Mesothelial cell of epicardium (in vitro differentiated cells): ENCODE measurements around the gene TLE5. TPM values are rescaled to one million over a fixed set of nuclear protein-coding genes. Genes with fewer than 3 reads are reported as not detected.

Source experiments
- DNase-seq, 2 experiments: peaks; one replicate each; pipeline ENCODE4 v3.0.0; 2021; ENCODE audit warnings: low spot score in 2 of 2; ENCODE audit not compliant: unreplicated experiment in 2 of 2
- H3K27ac Mint-ChIP-seq: 2 replicates; pipeline ENCODE4 v1.8.0; 2021; ENCODE audit warnings: mixed read lengths
- H3K27me3 Mint-ChIP-seq: 2 replicates; pipeline ENCODE4 v1.8.0; 2021; ENCODE audit warnings: low read depth, mixed read lengths
- H3K36me3 Mint-ChIP-seq: 2 replicates; pipeline ENCODE4 v1.8.0; 2021; ENCODE audit warnings: mixed read lengths
- H3K4me1 Mint-ChIP-seq: 2 replicates; pipeline ENCODE4 v1.8.0; 2021; ENCODE audit warnings: mixed read lengths
- H3K4me3 Mint-ChIP-seq: 2 replicates; pipeline ENCODE4 v1.8.0; 2021; ENCODE audit warnings: mild to moderate bottlenecking, moderate library complexity, mixed read lengths
- H3K9me3 Mint-ChIP-seq: 2 replicates; pipeline ENCODE4 v1.8.0; 2021; ENCODE audit warnings: mixed read lengths
- CTCF ChIP-seq: fragments of 200-600 bp; sonication (generic); IDR thresholded peaks from one replicate; pipeline ENCODE4 v1.5.0; 2021; ENCODE audit warnings: antibody characterized with exemption; ENCODE audit not compliant: unreplicated experiment
- total RNA-seq: library from RNA; stranded (reverse); gene quantifications from 3 replicates; pipeline ENCODE4 v1.2.1, GENCODE V29; 2021

Gene TLE5
- total RNA-seq, 1 donor from 2014 or later = 417 TPM

- no peak for DNase-seq
- no peaks in the 10 kb centered on the region for H3K9me3 Mint-ChIP-seq
- TF ChIP-seq CTCF = no peak
- peaks cover 19% of the 10 kb centered on the region for H3K4me1 Mint-ChIP-seq
- no peaks in the 10 kb centered on the region for H3K36me3 Mint-ChIP-seq
- H3K4me3 Mint-ChIP-seq = no peak overlapping the region
- H3K27me3 Mint-ChIP-seq = no peaks in the 10 kb centered on the region
- H3K27ac Mint-ChIP-seq = no peak overlapping the region
These were observed 5.3 kb upstream of the TLE5 start for GRCh38 chr19:3067563-3067962.

DNA sequence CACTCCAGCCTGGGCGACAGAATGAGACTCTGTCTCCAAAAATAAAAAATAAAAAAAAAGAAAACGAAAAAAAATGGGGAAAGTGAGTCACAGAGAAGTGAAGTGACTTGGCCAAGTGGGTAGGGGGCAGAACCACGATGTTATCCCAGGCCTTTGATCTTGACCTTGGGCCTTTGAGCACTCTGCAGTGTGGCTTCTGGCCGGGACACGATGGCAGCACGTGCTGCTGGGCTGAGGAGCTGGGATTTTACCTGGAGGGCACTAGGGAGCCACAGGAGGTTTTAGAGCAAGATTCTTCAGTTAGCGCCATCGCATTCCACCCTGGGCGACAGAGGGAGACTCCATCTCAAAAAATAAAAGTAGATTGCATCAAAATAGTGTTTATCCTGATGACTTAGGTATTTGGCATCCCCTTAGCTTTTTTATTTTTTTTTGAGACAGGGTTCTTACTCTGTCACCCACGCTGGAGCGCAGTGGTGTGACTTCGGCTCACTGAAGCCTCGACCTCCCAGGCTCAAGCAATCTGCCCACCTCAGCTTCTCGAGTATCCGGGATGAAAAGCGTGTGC, 4.3 kb upstream of the TLE5 start:
- no peak overlapping the region for H3K4me3 Mint-ChIP-seq
- H3K4me1 Mint-ChIP-seq = peaks cover 16% of the 10 kb centered on the region
- H3K9me3 Mint-ChIP-seq = no peaks in the 10 kb centered on the region
- no peaks in the 10 kb centered on the region for H3K27me3 Mint-ChIP-seq
- H3K27ac Mint-ChIP-seq = no peak overlapping the region
- DNase-seq = no peak
- H3K36me3 Mint-ChIP-seq = no peaks in the 10 kb centered on the region
- TF ChIP-seq CTCF = no peak

DNA sequence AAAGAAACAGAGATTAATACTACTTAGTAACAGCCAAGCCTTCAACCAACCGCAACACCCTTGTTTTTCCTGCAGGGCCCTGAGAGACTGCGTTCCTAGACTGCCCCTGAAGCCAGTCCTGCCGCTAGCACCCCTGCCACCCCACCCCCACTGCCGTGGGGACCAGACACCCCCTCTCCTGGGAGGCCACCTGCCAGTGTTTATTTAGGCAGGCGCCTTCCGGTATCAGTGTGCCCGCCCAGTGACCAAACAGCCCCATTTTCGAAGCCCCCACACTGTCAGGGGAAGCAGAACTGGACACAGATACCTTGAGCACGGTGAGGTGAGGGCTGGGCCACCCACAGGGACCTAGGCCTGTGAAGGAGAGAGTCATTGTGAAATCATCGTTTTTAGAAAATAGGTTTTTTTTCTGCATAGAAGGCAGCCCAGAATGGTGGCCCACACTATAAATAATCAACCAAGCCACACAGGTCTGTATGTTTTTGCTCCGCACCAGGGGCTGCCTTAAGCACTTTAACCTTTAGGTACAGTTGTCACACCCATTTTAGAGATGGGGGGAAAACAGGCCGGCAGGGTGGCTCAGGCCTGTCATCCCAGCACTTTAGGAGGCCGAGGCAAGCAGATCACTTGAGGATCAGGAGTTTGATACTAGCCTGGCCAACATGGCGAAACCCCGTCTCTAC, 3.5 kb upstream of the TLE5 start:
- no peak overlapping the region for H3K4me3 Mint-ChIP-seq
- peak overlapping the region; percentile 84 for H3K27ac Mint-ChIP-seq
- H3K36me3 Mint-ChIP-seq = no peaks in the 10 kb centered on the region

DNA sequence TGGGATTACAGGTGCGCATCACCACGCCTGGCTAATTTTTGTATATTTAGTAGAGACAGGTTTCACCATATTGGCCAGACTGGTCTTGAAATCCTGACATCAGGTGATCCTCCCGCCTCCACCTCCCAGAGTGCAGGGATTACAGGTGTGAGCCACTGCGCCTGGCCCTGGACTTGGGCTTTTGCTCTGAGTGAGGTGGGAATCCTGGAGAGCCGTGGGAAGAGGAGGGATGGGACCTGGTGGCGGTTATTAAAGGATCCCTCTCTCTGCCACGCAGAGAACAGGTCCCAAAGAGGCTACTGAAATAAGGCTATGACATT, 1.7 kb upstream of the TLE5 start:
- Mint-ChIP-seq H3K27me3 (no peaks in the 10 kb centered on the region), H3K9me3 (no peaks in the 10 kb centered on the region), H3K36me3 (no peaks in the 10 kb centered on the region), H3K4me3 (peak overlapping the region; percentile 79), H3K27ac (no peak overlapping the region), H3K4me1 (peaks cover 26% of the 10 kb centered on the region)
- no peak for TF ChIP-seq CTCF
- no peak for DNase-seq

More for the DNA sequence above, 3.5 kb upstream of the TLE5 start:
- Mint-ChIP-seq H3K27me3 (no peaks in the 10 kb centered on the region), H3K9me3 (no peaks in the 10 kb centered on the region), H3K4me1 (peaks cover 18% of the 10 kb centered on the region)
- DNase-seq = no peak
- TF ChIP-seq CTCF = no peak

DNA sequence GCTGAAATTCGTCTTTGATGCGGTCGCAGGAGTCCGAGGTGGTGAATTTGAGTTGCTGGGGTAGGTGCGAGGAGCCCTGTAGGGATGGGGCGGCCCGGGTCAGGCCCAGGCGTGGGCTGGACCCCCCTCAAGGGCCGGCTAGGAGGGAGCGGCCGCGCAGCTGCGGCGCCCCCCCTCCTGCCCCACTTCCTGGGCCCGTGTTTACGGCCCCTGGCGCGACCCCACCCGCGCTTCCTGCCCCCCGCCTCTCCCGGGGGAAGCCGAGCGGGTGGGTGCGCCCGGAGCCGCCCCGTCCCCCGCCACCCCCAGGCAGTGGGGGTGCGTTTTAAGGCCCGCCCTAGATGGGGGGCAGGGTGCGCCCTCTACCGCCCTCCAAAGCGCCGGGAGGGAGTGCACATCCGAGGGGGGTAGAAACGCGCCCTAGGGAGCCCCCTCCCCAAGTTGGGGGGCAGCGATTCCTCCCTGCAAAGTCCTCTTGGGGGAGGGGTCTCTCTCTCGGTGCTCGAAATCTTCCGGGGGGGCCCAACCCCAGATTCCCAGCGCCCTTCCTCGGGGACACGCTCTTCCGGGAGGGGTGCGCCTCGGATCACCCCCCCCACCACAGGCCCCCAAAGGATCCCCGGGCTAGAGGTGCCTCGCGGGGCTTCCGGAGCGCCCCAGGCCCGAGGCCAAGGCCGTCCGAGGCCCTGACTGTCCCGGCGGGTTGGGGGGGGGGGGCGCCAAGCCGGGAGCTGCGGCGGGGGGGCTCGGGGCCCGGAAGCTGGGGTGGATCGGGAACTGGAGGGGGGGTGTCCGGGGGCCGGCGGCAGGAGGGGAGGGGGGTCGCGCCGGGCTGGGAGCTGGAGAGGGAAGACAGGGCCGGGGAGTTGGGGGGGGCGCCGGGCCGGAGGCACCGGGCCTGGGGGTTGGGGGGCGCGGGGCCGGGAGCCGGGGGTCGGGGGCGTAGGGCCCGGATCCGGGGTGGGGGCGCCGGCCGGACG, 823 bp downstream of the TLE5 start:
- peaks cover 8% of the 10 kb centered on the region for H3K36me3 Mint-ChIP-seq
- H3K27me3 Mint-ChIP-seq = no peaks in the 10 kb centered on the region
- H3K4me1 Mint-ChIP-seq = peaks cover 34% of the 10 kb centered on the region
- no peak for TF ChIP-seq CTCF
- peak overlapping the region; percentile 76 for H3K4me3 Mint-ChIP-seq
- DNase-seq = no peak
- H3K9me3 Mint-ChIP-seq = no peaks in the 10 kb centered on the region
- H3K27ac Mint-ChIP-seq = peak overlapping the region; percentile 87
